Measurements from ENCODE around the gene DDAH1.

- TF ChIP-seq EP300 (IDR thresholded peaks at IDR 0.05) (no peak), BCL3 (IDR thresholded peaks at IDR 0.05) (no peak), CTCF (IDR thresholded peaks at IDR 0.05) (no peak), PBX3 (IDR thresholded peaks at IDR 0.05) (no peak), NFE2L2 (conservative IDR thresholded peaks at IDR 0.05; ENCODE audit: low read length) (no peak), POLR2A (IDR thresholded peaks at IDR 0.05; ENCODE audit: low read length) (no peak), HMGXB4 (CRISPR knock-in tag; IDR thresholded peaks at IDR 0.05; ENCODE audit: borderline replicate concordance) (no peak), REST (IDR thresholded peaks at IDR 0.05) (no peak), KDM5A (IDR thresholded peaks at IDR 0.05) (no peak), KDM1A (IDR thresholded peaks at IDR 0.05; ENCODE audit: low read depth) (no peak), MYC (IDR thresholded peaks at IDR 0.05; ENCODE audit: borderline replicate concordance, low read length) (no peak), HDAC2 (IDR thresholded peaks at IDR 0.05) (no peak), RFX5 (IDR thresholded peaks at IDR 0.05) (no peak), RNF2 (IDR thresholded peaks at IDR 0.05; ENCODE audit: borderline replicate concordance, low read depth) (no peak)
Observed at GRCh38 chr1:85471558-85471957, 6.6 kb upstream of the DDAH1 start.
